Heart left ventricle (tissue), 16 donors: ENCODE measurements around the gene DNM3. TPM values are rescaled to one million over a fixed set of nuclear protein-coding genes. Genes with fewer than 3 reads are reported as not detected.

ENCODE experiments used
- ATAC-seq, 4 donors: fragments of 200-7000 bp; cut with Tn5 transposase; one replicate each; pipeline ENCODE4 v1.9.1; 2020 to 2022; ENCODE audit warnings: moderate library complexity in 4 of 4, mild to moderate bottlenecking in 3 of 4, moderate number of reproducible peaks in 1 of 4
- DNase-seq, 5 donors: peaks; one replicate each; pipeline ENCODE4 v3.0.0-alpha.2; 2020
- H3K27ac ChIP-seq, 12 donors: fragments of 200-600 bp; sonication (generic) in 4 of 12; one replicate each; pipeline versions ENCODE4 v1.5.0 to v1.8.0; 2016 to 2022; ENCODE audit warnings: mild to moderate bottlenecking in 2 of 12
- H3K27me3 ChIP-seq, 9 donors: fragments of 200-600 bp; sonication (generic) in 2 of 9; one replicate each; pipeline versions ENCODE4 v1.5.1 to v1.8.0; 2016 to 2022; ENCODE audit warnings: mild to moderate bottlenecking in 3 of 9
- H3K36me3 ChIP-seq, 9 donors: fragments of 200-600 bp; sonication (generic) in 2 of 9; one replicate each; pipeline versions ENCODE4 v1.5.0 to v1.8.0; 2018 to 2022; ENCODE audit warnings: mild to moderate bottlenecking in 2 of 9
- H3K4me1 ChIP-seq, 12 donors: fragments of 200-600 bp; sonication (generic) in 4 of 12; one replicate each; pipeline versions ENCODE4 v1.5.0 to v1.8.0; 2016 to 2022; ENCODE audit warnings: mild to moderate bottlenecking in 3 of 12
- H3K4me3 ChIP-seq, 12 donors: fragments of 200-600 bp; sonication (generic) in 4 of 12; one replicate each; pipeline versions ENCODE4 v1.5.0 to v1.8.0; 2017 to 2022; ENCODE audit warnings: mild to moderate bottlenecking in 9 of 12, moderate library complexity in 4 of 12
- H3K9me3 ChIP-seq, 12 donors: fragments of 200-600 bp; sonication (generic) in 4 of 12; one replicate each; pipeline versions ENCODE4 v1.5.0 to v1.8.0; 2016 to 2022; ENCODE audit warnings: mild to moderate bottlenecking in 1 of 12
- POLR2A ChIP-seq, 2 donors: fragments of 450-650 bp; IDR thresholded peaks; one replicate each; pipeline ENCODE4 v1.6.1; 2017; ENCODE audit warnings: antibody characterized with exemption in 2 of 2, mild to moderate bottlenecking in 2 of 2, moderate library complexity in 2 of 2
- WGBS, 4 donors: extraction: QIAGEN DNeasy Blood & Tissue Kit in 2 of 4; methylation state at CpG; one replicate each; pipeline versions ENCODE4 v1.1.5 to v1.1.7; 2013 to 2018; 5-methylcytosine and 5-hydroxymethylcytosine counted together
- intact Hi-C, 10 donors: fragments of 100-400 bp; cut with DNase I; formaldehyde crosslinking; loops; one replicate each; pipeline versions ENCODE4 v1.11.1 to v1.14.2; 2022
- polyA plus RNA-seq, 2 donors: library from polyadenylated mRNA; stranded (reverse); fragments of 200-250 nt; gene quantifications; one replicate each; pipeline ENCODE4 v1.2.3, GENCODE V29; 2013
- total RNA-seq, 9 donors: library from RNA; depleted of rRNA in 2 of 9; stranded (reverse); fragments of >200 nt in 2 of 9; fragmentation: NEBNext Ultra II Directional in 3 of 9; extraction: Animal tissue kit (Norgen Biotek cat#: 25700) in 3 of 9; gene quantifications; one replicate each; pipeline versions ENCODE4 v1.1.0 to v1.2.4, GENCODE V29; 2016 to 2023
- TF ChIP-seq, protein P1 (sequence below), 12 donors: fragments of 200-600 bp; sonication (generic) in 4 of 12; IDR thresholded peaks; one replicate each; pipeline versions ENCODE4 v1.5.0 to v1.8.0; 2018 to 2022; ENCODE audit warnings: antibody characterized with exemption in 12 of 12, mild to moderate bottlenecking in 5 of 12
- donor health status: ischemic (EF 13 %, LVEDD 7.1; RV severe dilation, severe dysfunction).
- donor health status: healthy with polysubstance abuse.
- donor health status: DM: no; HTN: yes; CAD: no.
- donor health status: DM: no; HTN: no; CAD: no.
- donor health status: ischemic (EF 25% LVEDD 6.9; RV normal size, moderate dysfunction).
- donor health status: ischemic (EF 25% LVEDD 5.7; RV mildly dilated, moderate dysfunction).
- donor health status: healthy.
- donor health status: DM: yes; HTN: yes; CAD: no.
- donor health status: ischemic (EF 35%, LVEDD 5.7; RV mildly dilated, moderate dysfunction).
- donor health status: nonischemic (EF 11% LVEDD 7.7; RV severe dilation, severe dysfunction).
- donor health status: DM: yes; HTN: yes; CAD: no.
- donor health status: PGD.
- donor health status: ischemic (EF 29% LVEDD 5.4; RV normal size, mild dysfunction).
- donor health status: nonischemic (EF 23%, LVEDD 6.1; RV moderate dilation, normal function).

The DNM3 gene
- total and polyA plus RNA-seq, 11 donors: 0.44 to 3.9 (median 1.9) TPM

DNA sequence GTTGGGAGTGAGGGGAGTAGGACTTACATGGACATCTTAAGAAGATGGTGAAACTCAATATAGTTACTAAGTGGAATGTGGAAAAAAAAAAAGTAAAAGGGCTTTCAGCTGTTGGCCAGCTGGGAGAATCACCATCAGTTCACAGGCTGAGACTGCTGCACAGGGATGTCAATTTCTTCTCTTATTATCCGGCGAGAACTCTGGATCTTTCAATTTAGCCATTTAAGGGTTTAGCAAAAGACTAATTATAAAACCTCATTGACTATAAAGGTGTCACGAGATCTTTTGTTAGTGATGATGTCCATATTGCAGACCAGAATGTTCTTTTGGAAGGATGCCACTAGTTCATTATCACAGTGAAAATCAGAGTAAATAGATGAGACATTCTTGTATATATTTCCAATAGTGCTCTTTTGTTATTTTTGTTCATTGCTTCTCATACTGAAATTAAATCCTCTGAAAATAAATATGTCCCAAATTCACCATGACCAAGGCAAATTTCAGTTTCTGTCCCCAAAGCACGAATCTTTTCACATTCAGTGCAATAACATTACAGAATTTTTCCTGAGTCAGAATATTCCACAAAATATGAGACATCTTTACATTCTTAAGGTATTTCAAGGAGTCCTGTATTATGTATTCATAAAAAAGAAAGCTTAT is 266.1 kb downstream of the DNM3 start:
- intact Hi-C loops: no loop called here
- no peaks in the 10 kb centered on the region for H3K9me3 ChIP-seq
- TF ChIP-seq, protein P1, sequence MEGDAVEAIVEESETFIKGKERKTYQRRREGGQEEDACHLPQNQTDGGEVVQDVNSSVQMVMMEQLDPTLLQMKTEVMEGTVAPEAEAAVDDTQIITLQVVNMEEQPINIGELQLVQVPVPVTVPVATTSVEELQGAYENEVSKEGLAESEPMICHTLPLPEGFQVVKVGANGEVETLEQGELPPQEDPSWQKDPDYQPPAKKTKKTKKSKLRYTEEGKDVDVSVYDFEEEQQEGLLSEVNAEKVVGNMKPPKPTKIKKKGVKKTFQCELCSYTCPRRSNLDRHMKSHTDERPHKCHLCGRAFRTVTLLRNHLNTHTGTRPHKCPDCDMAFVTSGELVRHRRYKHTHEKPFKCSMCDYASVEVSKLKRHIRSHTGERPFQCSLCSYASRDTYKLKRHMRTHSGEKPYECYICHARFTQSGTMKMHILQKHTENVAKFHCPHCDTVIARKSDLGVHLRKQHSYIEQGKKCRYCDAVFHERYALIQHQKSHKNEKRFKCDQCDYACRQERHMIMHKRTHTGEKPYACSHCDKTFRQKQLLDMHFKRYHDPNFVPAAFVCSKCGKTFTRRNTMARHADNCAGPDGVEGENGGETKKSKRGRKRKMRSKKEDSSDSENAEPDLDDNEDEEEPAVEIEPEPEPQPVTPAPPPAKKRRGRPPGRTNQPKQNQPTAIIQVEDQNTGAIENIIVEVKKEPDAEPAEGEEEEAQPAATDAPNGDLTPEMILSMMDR (IDR thresholded peaks at IDR 0.05): no peak
- TF ChIP-seq POLR2A (IDR thresholded peaks at IDR 0.05): no peak

DNA sequence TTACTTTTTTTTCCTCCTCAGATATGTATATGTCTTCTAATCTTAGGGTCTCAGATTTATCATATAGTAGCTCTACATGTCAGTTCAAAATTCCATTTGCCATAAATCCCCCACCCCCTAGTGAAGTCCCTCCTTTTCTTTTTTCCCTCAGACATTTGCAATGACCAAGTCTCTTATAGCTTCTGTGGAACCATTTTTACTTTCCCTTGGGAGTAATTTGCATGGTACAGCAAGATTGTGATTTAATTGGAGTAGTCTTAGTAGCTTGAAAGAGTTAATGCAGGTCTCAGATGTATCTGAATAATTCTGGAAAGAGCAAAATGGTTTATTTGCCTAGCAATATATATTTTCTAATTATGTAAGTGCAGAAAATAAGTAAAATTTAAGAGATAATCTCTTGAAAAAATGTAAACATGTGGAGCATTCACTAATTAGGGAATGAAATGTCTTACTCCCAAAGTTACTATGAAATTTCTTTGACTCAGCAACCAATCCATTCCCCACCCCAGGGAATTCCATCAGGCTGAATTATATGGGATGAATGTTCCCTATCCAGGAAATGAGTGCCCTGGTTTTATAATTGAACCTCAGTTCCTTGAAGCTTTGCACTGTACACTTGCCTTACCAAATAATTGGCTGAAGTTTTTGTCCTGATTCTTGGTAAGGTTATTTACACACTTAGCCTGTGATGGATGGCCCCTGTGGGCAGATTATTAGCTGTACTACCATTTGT is 267.0 kb downstream of the DNM3 start:
- no peaks in the 10 kb centered on the region for H3K27me3 ChIP-seq
- no peaks in the 10 kb centered on the region for H3K4me1 ChIP-seq
- H3K36me3 ChIP-seq: no peaks in the 10 kb centered on the region
- no peak for ATAC-seq
- intact Hi-C loops: no loop called here
- H3K27ac ChIP-seq: no peak overlapping the region
- no peaks in the 10 kb centered on the region for H3K9me3 ChIP-seq
- no peak for DNase-seq
- no peak overlapping the region for H3K4me3 ChIP-seq
- TF ChIP-seq, protein P1 (IDR thresholded peaks at IDR 0.05): no peak
- no peak for TF ChIP-seq POLR2A (IDR thresholded peaks at IDR 0.05)

More for the DNA sequence above, 266.1 kb downstream of the DNM3 start:
- H3K4me3 ChIP-seq: no peak overlapping the region
- H3K27ac ChIP-seq: no peak overlapping the region
- WGBS, 4 donors: 67 to 84% (median 77%) methylated on average over 4 of the region's 4 CpGs
- no peaks in the 10 kb centered on the region for H3K36me3 ChIP-seq
- DNase-seq: no peak
- ATAC-seq: no peak
- no peaks in the 10 kb centered on the region for H3K27me3 ChIP-seq
- H3K4me1 ChIP-seq: no peaks in the 10 kb centered on the region

DNA sequence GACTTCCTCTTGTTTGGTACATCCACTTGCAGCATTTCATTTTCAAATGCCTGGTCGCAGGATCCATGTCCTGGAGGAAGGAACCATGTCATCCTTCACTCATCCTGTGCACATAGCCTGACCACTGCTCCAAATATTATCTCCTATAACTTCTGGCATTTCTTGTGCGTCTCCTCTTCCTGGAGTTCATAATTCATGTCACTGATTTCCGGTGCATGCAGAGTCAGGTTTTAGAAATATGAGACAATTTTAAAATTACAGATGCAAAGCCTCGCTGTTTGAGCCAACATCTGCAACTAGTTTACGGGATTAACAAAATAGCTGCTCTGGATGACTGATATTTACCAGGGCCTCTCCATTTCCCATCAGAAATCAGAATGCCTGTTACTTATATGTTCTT is 268.1 kb downstream of the DNM3 start:
- WGBS, 4 donors: 44 to 52% (median 48%) methylated on average over 5 of the region's 5 CpGs
- no peaks in the 10 kb centered on the region for H3K27me3 ChIP-seq
- no peaks in the 10 kb centered on the region for H3K9me3 ChIP-seq
- intact Hi-C loops: no loop called here
- ATAC-seq: no peak
- H3K27ac ChIP-seq: no peak overlapping the region
- no peak for DNase-seq
- H3K36me3 ChIP-seq: no peaks in the 10 kb centered on the region
- H3K4me1 ChIP-seq: no peaks in the 10 kb centered on the region
- TF ChIP-seq POLR2A (IDR thresholded peaks at IDR 0.05): no peak
- TF ChIP-seq, protein P1 (IDR thresholded peaks at IDR 0.05): no peak
- H3K4me3 ChIP-seq: no peak overlapping the region

DNA sequence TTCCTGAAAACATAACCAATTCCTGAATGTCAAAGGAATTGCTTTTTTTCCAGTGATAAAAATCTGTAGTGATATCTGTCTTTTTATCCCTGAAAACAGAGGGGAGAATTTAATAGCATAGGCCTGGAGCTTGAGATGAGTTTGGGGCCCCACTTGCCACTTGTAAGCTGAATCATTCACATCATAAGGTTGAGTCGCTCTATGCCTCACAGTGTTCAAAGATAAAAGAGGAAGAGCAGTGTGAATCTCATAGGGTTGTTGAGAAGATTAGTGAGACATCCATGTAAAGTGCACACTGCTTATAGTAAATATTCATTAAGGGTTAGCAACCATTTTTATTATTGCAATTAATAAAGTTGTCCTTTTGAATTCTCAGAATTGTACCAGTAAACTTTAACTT is 271.3 kb downstream of the DNM3 start:
- TF ChIP-seq, protein P1 (IDR thresholded peaks at IDR 0.05): no peak
- TF ChIP-seq POLR2A (IDR thresholded peaks at IDR 0.05): no peak
- intact Hi-C loops: loop anchor here in 1 of 10 donors (5.0 kb wide), 1 partner anchor 45 kb away; no protein-coding TSS in a partner anchor
- DNase-seq (no peak), ATAC-seq (no peak)
- Histone ChIP-seq H3K27me3 (no peaks in the 10 kb centered on the region), H3K9me3 (no peaks in the 10 kb centered on the region), H3K27ac (no peak overlapping the region), H3K4me1 (no peaks in the 10 kb centered on the region), H3K4me3 (no peak overlapping the region), H3K36me3 (no peaks in the 10 kb centered on the region)
- WGBS, 4 donors: 96 to 100% (median 99%) methylated on average over 1 of the region's 1 CpG
